ENCODE measurements around the gene DTL. TPM values are rescaled to one million over a fixed set of nuclear protein-coding genes. Genes with fewer than 3 reads are reported as not detected.

DTL gene
- total and polyA plus RNA-seq, 2 donors from 2014 or later: 2.0 TPM; not detected in 1

DNA sequence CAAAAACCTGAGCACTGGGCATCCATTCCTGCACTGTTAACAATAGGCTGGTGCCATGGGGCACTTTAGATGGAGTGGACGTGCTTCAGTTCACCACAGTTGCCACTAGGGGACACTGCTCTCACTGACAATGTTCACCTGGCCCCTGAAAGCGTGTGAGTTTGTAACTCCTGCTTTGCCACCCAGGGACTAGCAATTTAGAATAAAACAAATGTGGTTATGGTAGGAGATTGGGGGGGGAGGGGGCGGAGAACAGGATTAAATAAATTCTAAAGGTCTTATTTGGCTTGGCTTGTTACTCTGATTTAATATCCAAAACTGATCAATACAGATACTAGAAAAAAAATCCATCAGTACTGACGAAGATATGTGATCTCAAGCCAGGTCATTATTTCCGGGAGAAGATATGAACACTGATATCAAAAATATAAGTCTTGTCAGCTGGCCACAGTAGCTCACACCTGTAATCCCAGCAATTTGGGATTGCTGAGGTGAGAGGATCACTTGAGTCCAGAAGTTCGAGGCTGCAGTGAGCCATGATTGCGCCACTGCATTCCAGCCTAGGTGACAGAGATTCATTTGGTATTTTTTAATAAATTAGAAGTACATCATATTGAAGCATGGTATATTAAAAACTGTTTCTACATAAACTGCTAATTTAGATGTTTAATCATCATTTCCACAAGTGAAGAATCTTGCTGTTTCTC is 23.4 kb upstream of the DTL start:
- FAIRE-seq: no peak

GRCh38 chr1:212013672-212014071 is 21.9 kb upstream of the DTL start:
- no peaks in the 10 kb centered on the region for H3K27me3 ChIP-seq (ENCODE audit: control insufficient read depth, insufficient read depth, low read length)
- no peaks in the 10 kb centered on the region for H3K36me3 ChIP-seq (ENCODE audit: control insufficient read depth in 2 of 3, insufficient read depth in 3 of 3, low read length in 3 of 3)
- DNase-seq (no peak), FAIRE-seq (no peak)
- no peak overlapping the region for H3K27ac ChIP-seq (ENCODE audit: low read depth in 2 of 2, low read length in 2 of 2)
- intact Hi-C loops (cut with DNase I): no loop called here
- no peak overlapping the region for H3K4me3 ChIP-seq (ENCODE audit: low read length in 3 of 3)
- H3K9me3 ChIP-seq (ENCODE audit: control insufficient read depth in 2 of 3, insufficient read depth in 1 of 3, low read length in 3 of 3): no peaks in the 10 kb centered on the region
- H3K9ac ChIP-seq (ENCODE audit: low read length in 3 of 3): no peak overlapping the region
- no peaks in the 10 kb centered on the region for H3K4me1 ChIP-seq (ENCODE audit: control insufficient read depth in 2 of 3, insufficient read depth in 2 of 3, low read depth in 1 of 3, low read length in 3 of 3)
- TF ChIP-seq, protein P1, sequence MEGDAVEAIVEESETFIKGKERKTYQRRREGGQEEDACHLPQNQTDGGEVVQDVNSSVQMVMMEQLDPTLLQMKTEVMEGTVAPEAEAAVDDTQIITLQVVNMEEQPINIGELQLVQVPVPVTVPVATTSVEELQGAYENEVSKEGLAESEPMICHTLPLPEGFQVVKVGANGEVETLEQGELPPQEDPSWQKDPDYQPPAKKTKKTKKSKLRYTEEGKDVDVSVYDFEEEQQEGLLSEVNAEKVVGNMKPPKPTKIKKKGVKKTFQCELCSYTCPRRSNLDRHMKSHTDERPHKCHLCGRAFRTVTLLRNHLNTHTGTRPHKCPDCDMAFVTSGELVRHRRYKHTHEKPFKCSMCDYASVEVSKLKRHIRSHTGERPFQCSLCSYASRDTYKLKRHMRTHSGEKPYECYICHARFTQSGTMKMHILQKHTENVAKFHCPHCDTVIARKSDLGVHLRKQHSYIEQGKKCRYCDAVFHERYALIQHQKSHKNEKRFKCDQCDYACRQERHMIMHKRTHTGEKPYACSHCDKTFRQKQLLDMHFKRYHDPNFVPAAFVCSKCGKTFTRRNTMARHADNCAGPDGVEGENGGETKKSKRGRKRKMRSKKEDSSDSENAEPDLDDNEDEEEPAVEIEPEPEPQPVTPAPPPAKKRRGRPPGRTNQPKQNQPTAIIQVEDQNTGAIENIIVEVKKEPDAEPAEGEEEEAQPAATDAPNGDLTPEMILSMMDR (IDR thresholded peaks at IDR 0.05; ENCODE audit: borderline replicate concordance, extremely low read depth, insufficient read depth): no peak

More for the DNA sequence above, 23.4 kb upstream of the DTL start:
- TF ChIP-seq, protein P1 (IDR thresholded peaks at IDR 0.05; ENCODE audit: borderline replicate concordance, extremely low read depth, insufficient read depth): peak; percentile 97
- no peak overlapping the region for H3K4me3 ChIP-seq (ENCODE audit: low read length in 3 of 3)
- H3K27ac ChIP-seq (ENCODE audit: low read depth in 2 of 2, low read length in 2 of 2): no peak overlapping the region
- no peaks in the 10 kb centered on the region for H3K4me1 ChIP-seq (ENCODE audit: control insufficient read depth in 2 of 3, insufficient read depth in 2 of 3, low read depth in 1 of 3, low read length in 3 of 3)
- peak; percentile 55 to 77 (median 63) for DNase-seq
- intact Hi-C loops (cut with DNase I): no loop called here
- no peaks in the 10 kb centered on the region for H3K27me3 ChIP-seq (ENCODE audit: control insufficient read depth, insufficient read depth, low read length)
- no peaks in the 10 kb centered on the region for H3K36me3 ChIP-seq (ENCODE audit: control insufficient read depth in 2 of 3, insufficient read depth in 3 of 3, low read length in 3 of 3)
- no peak overlapping the region for H3K9ac ChIP-seq (ENCODE audit: low read length in 3 of 3)
- no peaks in the 10 kb centered on the region for H3K9me3 ChIP-seq (ENCODE audit: control insufficient read depth in 2 of 3, insufficient read depth in 1 of 3, low read length in 3 of 3)

GRCh38 chr1:212020975-212021374 is 14.6 kb upstream of the DTL start:
- peaks cover 0 to 3% (median 0%) of the 10 kb centered on the region in 3 donors for H3K9me3 ChIP-seq (ENCODE audit: control insufficient read depth in 2 of 3, insufficient read depth in 1 of 3, low read length in 3 of 3)
- H3K4me1 ChIP-seq (ENCODE audit: control insufficient read depth in 2 of 3, insufficient read depth in 2 of 3, low read depth in 1 of 3, low read length in 3 of 3): no peaks in the 10 kb centered on the region
- H3K27ac ChIP-seq (ENCODE audit: low read depth in 2 of 2, low read length in 2 of 2): no peak overlapping the region
- DNase-seq: no peak
- intact Hi-C loops (cut with DNase I): no loop called here
- no peaks in the 10 kb centered on the region for H3K27me3 ChIP-seq (ENCODE audit: control insufficient read depth, insufficient read depth, low read length)
- no peak overlapping the region for H3K9ac ChIP-seq (ENCODE audit: low read length in 3 of 3)
- H3K36me3 ChIP-seq (ENCODE audit: control insufficient read depth in 2 of 3, insufficient read depth in 3 of 3, low read length in 3 of 3): no peaks in the 10 kb centered on the region
- TF ChIP-seq, protein P1 (IDR thresholded peaks at IDR 0.05; ENCODE audit: borderline replicate concordance, extremely low read depth, insufficient read depth): no peak
- FAIRE-seq: no peak
- no peak overlapping the region for H3K4me3 ChIP-seq (ENCODE audit: low read length in 3 of 3)

Data from kidney (tissue), 14 donors.